GM18505 (cell line): ENCODE measurements around the gene RPL13.

Source experiments
- ATAC-seq: cut with Tn5 transposase; IDR thresholded peaks from one replicate; pipeline ENCODE4 v1.9.1; 2021; ENCODE audit not compliant: unreplicated experiment
- POLR2A ChIP-seq: IDR thresholded peaks from 4 replicates; pipeline ENCODE4 v1.6.1; 2011; ENCODE audit warnings: borderline replicate concordance; ENCODE audit not compliant: insufficient read depth, insufficient read length; ENCODE audit errors: extremely low read depth

RPL13 gene

DNA sequence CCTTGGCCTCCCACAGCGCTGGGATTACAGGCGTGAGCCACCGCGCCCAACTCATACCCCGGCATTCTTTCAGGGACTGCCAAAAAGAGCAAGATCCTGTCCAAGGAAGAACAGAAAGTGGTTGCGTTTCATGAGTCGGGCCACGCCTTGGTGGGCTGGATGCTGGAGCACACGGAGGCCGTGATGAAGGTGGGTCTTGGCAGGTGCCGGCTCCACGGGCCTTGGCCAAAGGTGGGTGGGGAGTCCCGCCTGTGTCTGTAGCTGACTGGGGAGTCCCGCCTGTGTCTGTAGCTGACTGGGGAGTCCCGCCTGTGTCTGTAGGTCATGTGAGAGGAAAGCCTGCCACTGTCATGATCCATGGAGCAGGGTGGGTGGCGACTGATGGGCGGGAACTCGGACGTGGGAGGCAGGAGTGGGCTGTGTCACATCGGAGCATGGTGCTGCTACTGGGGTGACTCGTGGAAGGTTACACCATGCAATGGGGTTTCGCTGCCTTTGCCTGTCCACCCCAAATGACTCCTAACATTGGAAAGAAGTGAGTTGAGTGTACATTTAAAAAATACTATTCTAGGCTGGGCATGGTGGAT lies 10.0 kb upstream of the RPL13 start:
- ATAC-seq: no peak
- TF ChIP-seq POLR2A: no peak

DNA sequence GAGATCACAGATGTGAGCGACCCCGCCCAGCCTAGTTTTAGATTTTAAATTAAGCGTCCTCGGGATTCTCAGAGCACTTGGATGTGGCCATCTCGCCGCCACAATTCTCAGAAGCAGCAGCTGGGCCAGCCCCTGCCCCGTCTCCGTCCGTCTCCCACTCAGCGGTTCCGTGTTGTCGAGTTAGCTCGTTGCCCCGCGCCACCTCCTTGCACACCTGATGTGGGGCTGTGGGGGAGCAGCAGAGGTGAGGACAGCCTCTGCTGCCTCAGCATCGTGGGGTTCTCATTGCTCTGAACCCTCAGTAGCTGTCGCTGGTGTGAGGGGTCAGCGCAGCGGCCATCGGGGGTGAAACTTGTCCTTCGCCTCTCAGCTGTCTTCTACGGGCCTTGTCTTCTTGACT lies 8.2 kb upstream of the RPL13 start:
- no peak for TF ChIP-seq POLR2A
- ATAC-seq: no peak

DNA sequence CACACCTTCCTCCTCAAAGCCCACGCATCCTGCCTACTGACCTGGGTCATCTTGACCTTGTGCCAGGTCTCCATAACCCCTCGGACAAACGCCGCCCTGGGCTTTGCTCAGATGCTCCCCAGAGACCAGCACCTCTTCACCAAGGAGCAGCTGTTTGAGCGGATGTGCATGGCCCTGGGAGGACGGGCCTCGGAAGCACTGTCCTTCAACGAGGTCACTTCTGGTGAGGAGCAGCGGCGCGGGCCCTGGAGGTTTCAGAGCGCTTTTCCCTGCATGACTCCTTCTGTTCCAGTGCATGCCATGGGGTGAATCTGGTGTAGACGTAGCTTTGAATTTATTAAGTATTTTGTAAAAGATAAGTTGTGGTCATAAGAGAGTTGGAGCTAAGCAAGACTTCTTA lies 7.6 kb upstream of the RPL13 start:
- no peak for ATAC-seq
- no peak for TF ChIP-seq POLR2A

DNA sequence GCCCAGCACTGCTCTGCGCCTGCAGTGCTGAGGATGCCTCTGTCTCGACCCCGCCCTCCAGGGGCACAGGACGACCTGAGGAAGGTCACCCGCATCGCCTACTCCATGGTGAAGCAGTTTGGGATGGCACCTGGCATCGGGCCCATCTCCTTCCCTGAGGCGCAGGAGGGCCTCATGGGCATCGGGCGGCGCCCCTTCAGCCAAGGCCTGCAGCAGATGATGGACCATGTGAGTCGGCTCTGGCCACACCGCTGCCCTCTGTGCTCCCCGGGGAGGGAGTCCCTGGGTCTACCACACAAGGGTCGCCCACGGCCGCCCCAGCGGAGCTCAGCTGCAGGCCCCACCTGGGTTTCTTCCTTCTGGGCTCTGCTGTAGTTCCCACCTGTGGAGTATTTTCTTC lies 6.7 kb upstream of the RPL13 start:
- ATAC-seq: no peak
- no peak for TF ChIP-seq POLR2A

DNA sequence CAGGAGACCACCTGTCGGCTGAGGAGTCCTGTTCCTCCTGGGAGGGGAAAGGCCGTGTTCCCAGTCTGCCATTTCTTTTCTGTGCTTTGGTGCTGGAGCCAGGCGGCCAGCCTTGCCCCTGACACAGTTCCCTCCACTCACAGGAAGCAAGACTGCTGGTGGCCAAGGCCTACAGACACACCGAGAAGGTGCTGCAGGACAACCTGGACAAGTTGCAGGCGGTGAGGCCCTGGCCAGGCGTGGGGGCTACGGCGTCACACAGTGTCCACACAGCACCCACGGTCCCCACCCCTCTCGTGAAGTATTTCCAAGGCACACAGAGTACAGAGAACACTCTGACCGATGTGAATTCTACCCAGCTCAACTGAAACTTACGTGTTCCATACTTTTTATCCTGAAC lies 6.1 kb upstream of the RPL13 start:
- ATAC-seq: no peak
- TF ChIP-seq POLR2A: no peak

DNA sequence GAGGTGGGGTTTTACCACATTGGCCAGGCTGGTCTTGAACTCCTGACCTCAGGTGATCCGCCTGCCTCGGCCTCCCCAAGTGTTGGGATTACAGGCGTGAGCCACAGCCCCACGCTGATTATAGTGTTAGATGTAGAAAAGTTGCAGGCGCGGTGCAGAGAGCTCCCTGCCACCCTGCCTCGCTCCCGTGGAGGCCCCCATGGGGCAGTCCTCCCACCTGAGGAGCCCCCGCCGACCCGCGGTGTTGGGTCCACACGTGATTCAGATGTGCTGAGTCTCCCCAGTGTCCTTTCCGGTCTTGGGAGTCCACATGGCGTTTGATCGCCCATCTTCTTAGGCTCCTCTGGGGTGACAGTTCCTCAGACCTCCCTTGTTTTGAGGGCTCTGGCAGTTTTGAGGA lies 5.2 kb upstream of the RPL13 start:
- no peak for TF ChIP-seq POLR2A
- no peak for ATAC-seq

DNA sequence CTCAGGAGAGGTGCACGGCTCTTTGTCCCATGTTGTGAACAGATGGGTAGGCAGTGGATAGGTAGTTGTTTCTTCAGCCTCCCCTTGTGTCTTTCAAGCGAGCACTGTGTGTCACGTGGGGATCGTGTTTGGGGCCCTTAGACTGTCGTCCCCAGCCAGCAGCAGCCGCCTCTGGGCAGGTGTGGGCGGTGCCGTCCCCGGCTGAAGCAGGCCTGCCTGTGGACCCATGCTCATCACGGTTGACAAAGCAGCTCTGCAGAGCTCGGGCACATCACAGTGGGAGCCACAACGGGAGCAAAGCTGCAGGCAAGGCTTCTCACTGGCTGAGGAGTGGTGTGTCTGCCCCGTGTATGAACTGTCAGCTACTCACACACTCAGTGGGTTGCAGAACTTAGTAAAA lies 4.7 kb upstream of the RPL13 start:
- ATAC-seq: no peak
- no peak for TF ChIP-seq POLR2A

DNA sequence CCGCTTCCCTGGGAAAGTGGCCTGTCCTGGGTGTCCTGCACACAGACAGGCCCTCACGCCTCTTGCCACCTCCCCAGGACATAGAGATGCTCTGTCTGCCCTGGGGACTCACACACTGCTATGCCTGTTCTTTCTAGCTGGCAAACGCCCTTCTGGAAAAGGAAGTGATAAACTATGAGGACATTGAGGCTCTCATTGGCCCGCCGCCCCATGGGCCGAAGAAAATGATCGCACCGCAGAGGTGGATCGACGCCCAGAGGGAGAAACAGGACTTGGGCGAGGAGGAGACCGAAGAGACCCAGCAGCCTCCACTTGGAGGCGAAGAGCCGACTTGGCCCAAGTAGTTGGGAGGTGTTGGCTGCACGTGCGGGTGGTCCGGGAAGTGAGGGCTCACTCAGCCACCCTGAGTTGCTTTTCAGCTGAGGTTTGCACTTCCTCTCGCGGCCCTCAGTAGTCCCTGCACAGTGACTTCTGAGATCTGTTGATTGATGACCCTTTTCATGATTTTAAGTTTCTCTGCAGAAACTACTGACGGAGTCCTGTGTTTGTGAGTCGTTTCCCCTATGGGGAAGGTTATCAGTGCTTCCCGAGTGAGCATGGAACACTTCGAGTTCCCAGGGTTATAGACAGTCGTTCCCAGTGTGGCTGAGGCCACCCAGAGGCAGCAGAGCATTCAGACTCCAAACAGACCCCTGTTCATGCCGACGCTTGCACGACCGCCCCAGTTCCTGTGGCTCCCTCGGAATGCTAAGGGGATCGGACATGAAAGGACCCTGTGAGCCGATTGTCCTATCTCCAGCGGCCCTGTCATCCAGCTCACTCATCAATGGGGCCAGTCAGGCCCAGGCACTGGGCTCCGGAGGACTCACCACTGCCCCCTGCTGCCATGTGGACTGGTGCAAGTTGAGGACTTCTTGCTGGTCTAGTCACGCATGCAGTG lies 3.5 kb upstream of the RPL13 start:
- TF ChIP-seq POLR2A: no peak
- ATAC-seq: no peak

DNA sequence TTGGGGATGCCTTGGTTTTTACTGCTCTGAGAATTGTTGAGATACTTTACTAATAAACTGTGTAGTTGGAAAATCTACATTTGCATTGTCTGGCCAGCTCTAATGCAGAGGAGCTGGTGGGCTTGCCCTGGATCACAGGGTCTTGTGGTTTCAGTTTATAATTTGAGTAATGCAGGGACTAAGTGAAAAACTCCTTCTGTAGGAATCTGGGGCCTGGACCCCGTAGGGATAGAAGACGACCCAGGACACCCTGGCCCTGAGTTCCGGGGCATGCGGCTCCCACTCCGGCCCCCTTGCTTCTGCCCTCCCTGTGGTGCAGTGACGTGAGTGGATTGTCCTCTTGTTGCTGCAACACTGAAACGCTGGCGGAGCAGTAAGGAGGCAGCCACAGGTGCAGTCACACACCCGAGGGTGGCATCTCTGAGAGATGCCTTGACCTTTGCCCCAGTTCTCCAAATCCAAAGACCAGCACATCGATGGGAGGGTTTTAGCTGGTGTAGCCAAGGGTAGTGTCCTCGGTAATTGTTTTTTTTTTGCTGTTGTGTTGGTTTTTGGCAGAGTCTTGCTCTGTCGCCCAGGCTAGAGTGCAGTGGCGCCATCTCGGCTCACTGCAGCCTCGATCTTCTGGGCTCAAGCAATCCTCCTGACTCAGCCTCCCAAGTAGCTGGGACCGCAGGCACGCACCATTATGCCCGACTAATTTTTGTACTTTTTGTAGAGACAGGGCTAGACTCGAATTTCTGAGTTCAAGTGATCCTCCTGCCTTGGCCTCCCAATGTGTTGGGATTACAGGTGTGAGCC lies 2.6 kb upstream of the RPL13 start:
- TF ChIP-seq POLR2A: no peak
- no peak for ATAC-seq

DNA sequence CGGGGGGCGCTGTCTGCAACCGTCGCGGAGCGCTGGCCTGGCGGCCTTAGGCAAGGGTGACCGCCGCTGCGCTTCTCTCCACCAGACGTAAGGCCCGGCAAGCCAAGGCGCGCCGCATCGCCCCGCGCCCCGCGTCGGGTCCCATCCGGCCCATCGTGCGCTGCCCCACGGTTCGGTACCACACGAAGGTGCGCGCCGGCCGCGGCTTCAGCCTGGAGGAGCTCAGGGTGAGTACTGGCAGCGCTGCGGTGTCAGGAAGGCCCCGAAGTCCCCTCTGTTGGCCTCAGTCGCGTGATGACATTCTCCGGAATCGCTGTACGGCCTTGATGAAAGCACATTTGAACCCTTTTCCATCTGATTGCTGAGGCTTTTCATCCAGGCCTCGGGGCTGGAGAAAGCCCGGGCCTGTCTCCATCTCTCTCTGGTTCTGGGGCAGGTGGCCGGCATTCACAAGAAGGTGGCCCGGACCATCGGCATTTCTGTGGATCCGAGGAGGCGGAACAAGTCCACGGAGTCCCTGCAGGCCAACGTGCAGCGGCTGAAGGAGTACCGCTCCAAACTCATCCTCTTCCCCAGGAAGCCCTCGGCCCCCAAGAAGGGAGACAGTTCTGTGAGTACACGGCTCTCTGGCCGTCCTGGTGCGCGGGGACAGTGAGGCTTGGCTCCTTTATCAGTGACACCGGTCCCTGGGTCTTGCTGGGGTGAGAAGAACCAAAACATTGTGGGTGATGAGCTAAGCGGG lies 831 bp downstream of the RPL13 start:
- no peak for ATAC-seq

DNA sequence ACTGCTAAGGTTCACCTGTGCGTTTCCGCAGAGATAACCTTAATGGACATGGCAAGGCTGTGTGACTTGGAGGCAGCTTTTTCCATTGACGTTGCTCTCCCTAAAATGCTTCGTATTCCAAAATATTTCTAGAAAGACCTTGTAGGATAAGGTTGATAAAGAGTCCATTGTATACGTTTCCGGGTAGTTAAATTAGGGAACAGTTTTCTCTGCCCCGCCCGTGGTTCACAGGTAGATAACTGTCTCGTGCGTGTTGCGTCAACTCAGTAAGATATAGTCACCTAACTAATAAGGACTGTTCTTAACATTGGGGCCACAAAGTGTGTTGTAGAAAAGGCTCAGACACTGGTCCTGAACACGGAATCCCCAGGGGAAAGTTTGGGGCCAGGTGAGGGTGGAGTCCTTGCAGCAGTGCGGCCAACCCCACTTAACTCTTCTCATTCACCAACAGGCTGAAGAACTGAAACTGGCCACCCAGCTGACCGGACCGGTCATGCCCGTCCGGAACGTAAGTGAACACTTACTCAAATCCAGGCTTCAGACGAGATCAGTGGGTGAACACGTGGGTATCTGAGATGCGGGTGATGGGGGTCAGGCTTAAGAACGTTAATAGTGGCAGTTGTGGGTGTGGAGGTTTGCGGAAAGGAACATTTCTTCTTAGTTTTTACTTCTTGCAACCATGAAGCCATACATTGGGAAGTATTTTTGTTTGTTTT lies 1.6 kb downstream of the RPL13 start:
- no peak for ATAC-seq
- TF ChIP-seq POLR2A: no peak

More for the DNA sequence above, 831 bp downstream of the RPL13 start:
- no peak for TF ChIP-seq POLR2A

DNA sequence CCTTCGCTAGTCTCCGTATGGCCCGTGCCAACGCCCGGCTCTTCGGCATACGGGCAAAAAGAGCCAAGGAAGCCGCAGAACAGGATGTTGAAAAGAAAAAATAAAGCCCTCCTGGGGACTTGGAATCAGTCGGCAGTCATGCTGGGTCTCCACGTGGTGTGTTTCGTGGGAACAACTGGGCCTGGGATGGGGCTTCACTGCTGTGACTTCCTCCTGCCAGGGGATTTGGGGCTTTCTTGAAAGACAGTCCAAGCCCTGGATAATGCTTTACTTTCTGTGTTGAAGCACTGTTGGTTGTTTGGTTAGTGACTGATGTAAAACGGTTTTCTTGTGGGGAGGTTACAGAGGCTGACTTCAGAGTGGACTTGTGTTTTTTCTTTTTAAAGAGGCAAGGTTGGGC lies 2.5 kb downstream of the RPL13 start:
- no peak for TF ChIP-seq POLR2A
- ATAC-seq: no peak
